Articular chondrocyte of knee joint (primary cell): ENCODE results near the gene VPS11. TPM values are rescaled to one million over a fixed set of nuclear protein-coding genes. Genes with fewer than 3 reads are reported as not detected.

Source experiments
- total RNA-seq: library from RNA; depleted of rRNA; stranded (reverse); fragments of >200 nt; gene quantifications from 2 replicates; pipeline ENCODE4 v1.2.3, GENCODE V29; 2012

The VPS11 gene
- 30.3 and 36.4 TPM in 2 replicates for total RNA-seq

DNA sequence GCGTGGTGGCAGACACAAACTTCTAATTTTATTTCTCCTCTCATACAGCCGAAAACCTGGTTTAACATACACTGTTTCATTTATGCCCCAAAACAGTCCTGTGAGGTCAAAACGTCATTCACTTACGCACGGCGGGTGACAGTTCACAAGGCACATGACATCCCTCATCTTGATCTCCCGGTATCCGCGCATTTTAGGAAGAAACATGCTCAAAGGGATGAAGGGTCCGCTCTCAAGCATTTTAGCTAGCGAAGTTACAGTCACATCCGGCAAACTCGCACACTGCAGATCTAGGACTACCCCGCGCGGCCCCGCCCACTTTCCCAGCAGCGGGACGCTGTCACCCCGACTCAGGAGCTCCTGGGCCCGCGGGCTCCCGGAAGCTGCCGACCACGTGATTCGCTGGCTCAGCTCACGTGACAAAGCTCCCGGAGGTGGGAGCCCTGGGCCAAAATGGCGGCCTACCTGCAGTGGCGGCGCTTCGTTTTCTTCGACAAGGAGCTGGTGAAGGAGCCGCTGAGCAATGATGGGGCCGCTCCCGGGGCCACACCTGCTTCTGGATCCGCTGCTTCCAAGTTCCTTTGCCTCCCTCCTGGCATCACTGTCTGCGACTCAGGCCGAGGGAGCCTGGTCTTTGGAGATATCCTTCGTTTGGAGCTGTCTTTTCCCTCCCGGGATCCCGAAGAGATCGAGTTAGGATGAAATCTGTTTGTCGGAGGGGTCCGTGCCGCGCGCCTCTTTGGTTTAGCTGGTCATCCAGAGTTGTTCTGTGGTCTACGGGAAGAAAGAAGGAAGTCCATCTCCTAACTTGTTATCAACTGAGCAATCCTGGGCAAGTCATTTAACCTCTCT lies at the start of gene VPS11:
VPS11 (plus strand) TSS at position 448 of the 852 bp plus-strand sequence; CDS start at position 454, 6 bp downstream.

DNA sequence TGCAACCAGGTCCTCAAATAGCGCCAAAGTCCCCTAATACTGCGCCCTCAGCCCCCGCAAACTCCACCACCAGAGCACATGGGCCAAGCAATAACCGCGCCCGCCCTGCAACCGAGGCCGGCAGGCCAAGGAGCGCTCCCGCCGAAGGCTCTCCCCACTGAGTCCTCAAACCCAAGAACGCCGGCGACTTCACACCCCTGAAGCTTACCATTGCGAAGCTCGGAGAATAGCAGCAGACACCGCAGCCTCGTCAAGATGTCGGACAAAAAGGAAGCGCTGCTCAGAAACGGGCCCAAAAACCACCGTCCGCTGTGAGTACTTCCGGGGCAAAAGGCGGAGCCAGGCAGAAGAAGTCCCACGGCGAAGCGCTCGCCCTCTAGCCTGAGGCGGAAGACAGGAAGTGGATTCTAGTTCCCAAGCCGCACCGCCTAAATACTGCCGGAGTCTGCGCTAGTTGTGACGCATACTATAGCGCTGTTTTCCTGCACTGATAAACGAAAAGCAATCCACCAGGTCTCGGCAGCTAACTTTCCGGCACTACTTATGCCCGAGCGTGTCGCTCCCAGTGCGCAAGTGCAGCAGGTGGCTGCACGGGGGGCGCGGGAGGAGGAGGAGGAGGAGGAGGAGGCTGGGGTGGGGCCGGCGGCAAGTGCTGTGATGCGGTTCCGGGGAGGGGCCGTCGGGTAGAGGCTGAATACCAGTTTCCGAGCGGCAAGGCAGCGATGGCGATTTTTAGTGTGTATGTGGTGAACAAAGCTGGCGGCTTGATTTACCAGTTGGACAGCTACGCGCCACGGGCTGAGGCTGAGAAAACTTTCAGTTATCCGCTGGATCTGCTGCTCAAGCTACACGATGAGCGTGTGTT lies 49.3 kb upstream of the VPS11 start, which contains the start of the genes RPS25 and TRAPPC4:
RPS25 (minus strand) TSS at position 270 of the 865 bp plus-strand sequence; CDS start at position 211, 59 bp downstream.
TRAPPC4 (plus strand) TSS at position 693 of the 865 bp plus-strand sequence; CDS start at position 723, 30 bp downstream.

DNA sequence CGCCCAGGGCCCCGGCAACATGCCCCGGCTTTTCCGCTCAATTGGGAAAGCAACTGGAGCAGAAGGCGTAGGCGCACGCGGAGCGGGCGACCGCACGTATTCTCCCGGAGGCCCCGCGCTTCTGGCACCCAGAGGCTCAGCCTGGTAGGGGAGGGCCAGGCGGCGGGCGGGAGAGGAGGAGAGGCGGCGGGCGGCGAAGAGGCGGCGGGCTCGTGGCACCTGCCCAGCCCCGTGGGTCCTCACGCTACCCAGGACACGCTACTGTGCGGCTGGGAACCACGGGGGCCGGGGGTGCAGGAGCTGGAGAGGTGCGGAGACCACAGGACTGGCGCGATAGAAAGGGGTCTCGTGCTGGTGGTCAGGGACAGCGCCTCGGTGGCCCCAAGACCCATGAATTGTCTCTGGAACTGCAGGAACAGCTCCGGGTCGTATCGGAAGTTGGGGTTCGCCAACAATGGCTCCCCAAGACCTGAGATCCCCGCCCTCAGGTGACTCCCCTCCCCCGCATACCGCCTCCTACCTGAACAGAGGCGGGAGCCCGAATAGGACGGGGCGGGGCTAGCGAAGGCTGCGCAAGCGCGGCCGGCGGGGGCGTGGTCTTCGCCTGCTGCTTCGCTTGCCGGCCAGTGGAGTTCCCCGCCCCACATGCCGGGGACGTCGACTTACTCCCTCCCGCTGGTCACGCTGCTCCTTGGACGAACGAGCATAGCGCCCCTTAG lies 37.1 kb upstream of the VPS11 start, which contains the start of gene SLC37A4:
SLC37A4 (minus strand) TSS at position 549 of the 719 bp plus-strand sequence.

DNA sequence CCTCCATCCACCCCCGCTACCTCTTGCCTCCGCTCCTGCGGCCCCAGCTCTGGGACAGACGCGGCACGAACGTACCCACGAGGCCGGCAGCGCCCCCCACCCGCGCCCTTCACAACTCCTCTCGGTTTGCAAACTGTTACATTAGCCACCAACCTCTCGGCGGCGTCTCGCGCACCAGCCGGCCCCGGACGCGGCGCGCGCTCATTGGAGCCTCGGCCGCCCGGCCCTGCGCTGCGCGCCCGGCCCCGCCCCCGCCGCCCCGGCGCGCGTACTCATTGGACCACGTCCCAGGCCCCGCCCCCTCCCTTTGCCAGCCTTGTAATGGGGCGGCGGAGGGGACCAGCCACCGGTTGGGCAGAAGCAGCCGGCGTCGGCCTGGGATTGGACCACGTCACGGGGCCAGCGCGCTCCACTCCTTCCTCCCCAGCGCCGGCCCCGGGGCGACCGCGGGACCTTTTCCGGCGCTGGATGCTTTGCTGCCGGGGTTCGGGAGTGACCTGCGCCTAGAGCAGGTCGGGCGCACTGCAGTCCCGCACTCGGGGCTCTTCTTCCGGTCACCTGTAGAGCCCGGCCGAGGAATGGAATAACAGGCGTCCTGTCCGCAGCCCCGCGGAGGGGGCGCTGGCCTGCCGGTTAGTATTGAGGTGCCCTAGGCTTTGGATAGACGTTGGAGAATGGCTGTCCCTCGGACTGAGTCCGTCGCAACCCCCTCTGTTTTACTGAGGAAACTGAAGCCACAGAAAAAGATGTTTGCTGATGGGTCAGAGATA lies 10.4 kb upstream of the VPS11 start, which contains the start of gene HYOU1:
HYOU1 (minus strand) TSS at position 206 of the 770 bp plus-strand sequence. CDS start 1,045 bp downstream, outside the sequence.

DNA sequence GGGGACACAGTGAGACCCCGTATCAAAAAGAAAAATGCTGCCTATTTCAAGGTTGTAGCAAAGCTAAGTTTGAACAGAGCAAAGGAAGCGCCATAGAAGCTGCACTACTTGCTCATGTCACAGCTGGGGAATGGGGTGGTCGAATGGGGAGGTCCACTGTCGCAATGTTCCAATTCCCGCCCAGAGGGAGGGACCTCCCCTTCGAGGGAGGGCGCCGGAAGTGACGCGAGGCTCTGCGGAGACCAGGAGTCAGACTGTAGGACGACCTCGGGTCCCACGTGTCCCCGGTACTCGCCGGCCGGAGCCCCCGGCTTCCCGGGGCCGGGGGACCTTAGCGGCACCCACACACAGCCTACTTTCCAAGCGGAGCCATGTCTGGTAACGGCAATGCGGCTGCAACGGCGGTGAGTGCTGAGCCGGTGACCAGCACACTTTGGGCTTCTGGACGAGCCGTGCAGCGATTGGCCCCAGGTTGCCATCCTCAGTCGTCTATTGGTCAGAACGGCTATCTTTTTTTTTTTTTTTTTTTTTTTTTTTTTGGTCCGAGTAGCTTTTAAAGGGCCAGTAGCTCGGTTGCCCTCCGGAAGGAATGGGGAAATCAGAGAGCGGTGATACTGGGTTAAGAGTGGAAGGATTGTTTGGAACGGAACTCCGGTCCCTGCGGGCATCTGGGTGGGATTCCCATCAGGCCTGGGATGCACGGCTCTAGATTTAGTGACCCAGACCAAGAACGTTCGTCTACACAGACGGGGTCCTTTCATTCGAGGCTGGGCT lies 17.2 kb downstream of the VPS11 start, which contains the start of gene HMBS:
HMBS (plus strand) TSS at position 219 of the 774 bp plus-strand sequence; CDS start at position 372, 153 bp downstream.

DNA sequence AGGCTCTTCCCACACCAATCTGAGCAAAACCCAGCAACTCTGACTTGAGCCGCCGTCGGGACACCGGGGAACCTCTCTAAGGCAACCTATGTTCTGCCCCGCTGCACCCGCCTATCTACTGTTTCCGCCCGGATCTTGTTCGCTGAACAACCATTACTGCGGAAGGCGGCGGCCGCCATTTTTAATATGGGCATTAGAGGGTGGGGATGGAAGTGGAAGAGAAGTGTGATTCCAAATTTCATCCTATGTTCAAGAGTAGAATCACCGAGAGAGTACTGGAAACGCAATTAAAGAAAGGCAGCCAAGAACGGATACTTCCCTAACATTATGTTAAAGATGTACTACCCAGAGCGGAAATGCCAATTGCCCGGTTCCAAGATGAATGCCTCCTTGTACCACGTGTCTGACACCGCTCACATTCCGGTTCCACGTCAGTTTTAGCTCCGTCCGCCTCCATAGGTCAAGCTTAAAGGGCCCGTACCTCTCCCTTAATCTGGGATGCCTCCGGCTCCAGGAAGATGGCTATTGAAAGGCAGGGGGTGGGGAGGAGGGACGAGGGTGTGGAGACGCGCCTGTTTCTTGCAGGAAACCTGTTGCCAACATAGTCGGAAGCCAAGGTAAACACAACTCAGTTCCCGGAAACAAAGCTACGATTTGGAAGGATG lies 34.3 kb downstream of the VPS11 start, which contains the start of gene DPAGT1:
DPAGT1 (minus strand) TSS at position 95 of the 665 bp plus-strand sequence. CDS start 198 bp downstream, outside the sequence.

DNA sequence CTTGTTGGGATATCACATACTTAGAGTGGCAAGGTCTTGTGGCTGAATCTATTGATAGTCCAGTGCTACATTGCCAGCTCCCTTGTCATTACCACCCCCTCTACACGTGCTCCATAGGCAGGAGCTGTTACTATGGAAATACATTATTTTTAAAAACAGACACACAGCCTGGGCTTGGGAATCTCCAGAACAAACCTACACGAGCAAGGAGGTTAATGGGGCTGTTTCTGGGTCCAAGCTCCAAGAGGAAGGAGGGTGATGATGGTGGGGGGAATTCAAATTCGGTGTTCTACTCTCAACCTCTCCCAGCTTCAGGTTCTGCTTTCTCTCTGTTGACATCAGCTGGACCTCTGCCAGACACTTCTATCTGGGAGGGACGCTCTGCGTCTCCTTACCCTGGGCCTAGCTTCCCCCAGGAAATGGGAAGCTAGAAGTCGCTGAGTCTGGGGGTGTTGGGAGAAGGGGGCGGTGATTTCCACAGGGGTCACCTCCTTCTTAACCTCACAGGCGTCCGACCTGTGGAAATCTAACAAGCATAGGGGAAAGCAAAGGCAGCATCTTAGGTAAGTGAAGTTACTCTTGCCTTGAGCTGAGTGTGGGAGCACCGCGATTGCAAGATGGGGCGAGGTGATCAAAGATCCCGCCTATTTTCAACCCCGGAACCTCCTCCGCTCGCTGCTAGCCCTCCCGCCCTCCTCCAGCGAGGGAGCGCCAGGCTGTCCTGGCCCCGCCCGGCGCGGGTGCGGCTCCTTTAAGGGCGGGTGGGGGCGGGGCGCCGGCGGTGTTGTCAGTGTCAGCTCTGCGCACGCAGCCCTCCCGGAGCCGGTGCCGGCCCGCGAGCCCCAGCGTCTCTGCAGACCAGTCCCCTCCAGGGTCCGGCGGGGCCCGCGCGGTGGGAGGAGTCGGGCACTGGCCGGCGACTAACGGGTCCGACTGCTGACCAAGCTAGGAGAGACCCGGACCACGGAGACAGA lies 39.2 kb downstream of the VPS11 start, which contains the start of gene C2CD2L:
C2CD2L (plus strand) TSS at position 781 of the 974 bp plus-strand sequence. CDS start 398 bp downstream, outside the sequence.

DNA sequence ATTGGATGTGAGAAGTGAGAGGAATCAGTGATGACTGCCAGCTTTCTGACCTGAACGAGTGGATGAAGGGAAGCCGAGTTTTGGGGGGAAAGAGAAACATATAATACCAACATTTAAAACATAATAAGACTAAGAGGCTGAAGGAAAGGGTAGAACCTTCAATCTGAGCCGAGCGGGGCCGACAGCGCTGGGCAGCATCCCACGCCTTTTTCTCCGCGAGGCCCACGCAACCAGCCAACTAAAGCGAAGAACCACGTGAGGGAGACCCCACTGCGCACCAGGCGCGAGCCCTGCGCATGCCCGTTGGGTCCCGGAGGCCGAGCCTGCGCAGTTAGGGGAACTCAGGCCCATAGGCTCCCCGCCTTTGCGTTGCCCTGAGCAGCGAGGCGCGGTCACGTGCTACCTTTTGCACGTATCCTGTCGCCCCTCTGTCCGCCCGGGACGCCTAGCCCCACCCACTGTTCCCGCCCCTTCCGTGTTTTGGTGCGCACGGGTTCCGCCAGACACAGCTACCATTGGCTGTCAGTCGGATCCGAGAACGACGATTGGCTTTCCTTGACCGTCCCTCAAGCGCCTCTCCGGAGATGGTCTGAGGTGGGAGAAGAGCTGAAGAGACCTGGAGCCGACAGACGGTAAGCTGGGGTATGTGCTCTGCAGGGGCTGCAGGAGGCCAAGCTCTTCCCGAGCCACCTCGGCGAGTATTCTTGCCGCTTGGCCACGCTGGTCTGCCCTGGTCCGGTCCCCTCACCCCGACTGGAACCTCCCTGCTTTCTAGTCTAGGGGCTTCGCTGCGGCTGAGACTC lies 53.6 kb downstream of the VPS11 start, which contains the start of gene HINFP:
HINFP (plus strand) TSS at position 573 of the 803 bp plus-strand sequence. CDS start 5,365 bp downstream, outside the sequence.

Other genes with a start within 250 kb of the VPS11 start
- under 0.01 TPM in 1 of 2 replicates, not detected in the other for gene CXCR5, start 183.9 kb upstream of the VPS11 start, total RNA-seq
- 17.3 and 27.6 TPM in 2 replicates for gene BCL9L, start 141.9 kb upstream of the VPS11 start, total RNA-seq
- gene UPK2, start 111.5 kb upstream of the VPS11 start, total RNA-seq = 0.22 TPM in 1 of 2 replicates, not detected in the other
- not detected in 2 replicates for gene FOXR1, start 96.1 kb upstream of the VPS11 start, total RNA-seq
- gene CENATAC, start 69.7 kb upstream of the VPS11 start, total RNA-seq = 34.0 and 46.0 TPM in 2 replicates
- gene RPS25, start 49.5 kb upstream of the VPS11 start, total RNA-seq = 1,431 and 2,715 TPM in 2 replicates
- 33.6 and 56.3 TPM in 2 replicates for gene TRAPPC4, start 49.1 kb upstream of the VPS11 start, total RNA-seq
- gene SLC37A4, start 36.9 kb upstream of the VPS11 start, total RNA-seq = 8.6 and 12.5 TPM in 2 replicates
- 89.5 and 89.6 TPM in 2 replicates for gene HYOU1, start 10.6 kb upstream of the VPS11 start, total RNA-seq
- 5.5 and 8.8 TPM in 2 replicates for gene HMBS, start 17.1 kb downstream of the VPS11 start, total RNA-seq
- gene DPAGT1, start 34.0 kb downstream of the VPS11 start, total RNA-seq = 18.8 and 20.5 TPM in 2 replicates
- gene C2CD2L, start 39.5 kb downstream of the VPS11 start, total RNA-seq = 2.6 and 3.3 TPM in 2 replicates
- 15.0 and 16.5 TPM in 2 replicates for gene HINFP, start 53.8 kb downstream of the VPS11 start, total RNA-seq
- gene ABCG4, start 81.2 kb downstream of the VPS11 start, total RNA-seq = 0.13 and 0.22 TPM in 2 replicates
- gene NLRX1, start 100.9 kb downstream of the VPS11 start, total RNA-seq = 21.7 and 23.2 TPM in 2 replicates
- gene NHERF4, start 117.7 kb downstream of the VPS11 start, total RNA-seq = 0.22 and 0.26 TPM in 2 replicates
- 8.8 and 11.6 TPM in 2 replicates for gene CBL, start 138.5 kb downstream of the VPS11 start, total RNA-seq
- gene MCAM, start 249.3 kb downstream of the VPS11 start, total RNA-seq = 24.2 and 44.5 TPM in 2 replicates